GM21528 (cell line): ENCODE data around the gene METTL27.
"Not testable (repeated sequence)": the region's sequence is repeated elsewhere in the genome, so short reads cannot be mapped to it uniquely, and the experiment has no call there.

Experiments used
- ATAC-seq: cut with Tn5 transposase; IDR thresholded peaks from one replicate; pipeline ENCODE4 v1.9.1; 2021; ENCODE audit warnings: mild to moderate bottlenecking, moderate library complexity; ENCODE audit not compliant: unreplicated experiment, low FRiP score

The METTL27 gene

DNA sequence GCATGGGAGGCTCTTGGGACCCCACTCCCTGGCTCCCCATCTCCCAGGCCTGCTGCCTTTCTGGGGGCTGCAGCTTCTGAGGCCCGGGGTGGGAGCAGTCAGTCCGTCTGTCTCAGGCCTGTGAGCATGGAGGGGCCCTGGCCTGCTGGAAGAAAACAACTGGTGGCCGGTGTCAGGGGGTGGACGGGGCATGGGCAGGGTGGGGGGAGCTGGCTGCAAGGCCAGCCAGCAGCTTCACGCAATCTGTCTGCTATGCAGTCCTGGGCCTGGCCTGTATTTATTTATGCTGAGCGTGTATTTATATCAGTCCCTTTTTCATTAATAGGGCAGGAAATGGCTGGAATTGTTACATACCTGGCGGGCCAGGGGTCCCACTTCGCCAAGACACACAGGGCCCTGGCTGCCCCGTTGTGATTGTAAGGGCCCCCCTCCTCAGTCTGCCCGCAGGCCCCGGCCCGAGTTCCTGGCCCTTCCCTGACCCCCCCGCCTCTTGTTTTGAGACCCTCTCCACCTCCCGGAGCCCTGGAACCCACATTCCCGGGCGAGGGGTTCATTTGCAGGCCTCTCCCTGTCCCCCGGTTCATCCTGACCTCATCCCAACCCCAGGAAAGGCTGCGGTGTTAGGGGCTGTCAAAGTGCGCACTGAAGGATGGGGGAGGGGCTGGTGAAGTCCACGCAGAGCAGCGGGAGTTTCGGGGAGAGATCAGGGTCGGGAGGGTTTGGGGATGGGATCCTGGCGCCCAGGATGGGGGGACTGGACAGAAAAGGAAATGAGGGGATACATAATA lies 26.9 kb upstream of the METTL27 start:
- ATAC-seq, result no peak

- no peak for ATAC-seq
Measured at GRCh38 chr7:73866446-73866767, 24.1 kb upstream of the METTL27 start.

- ATAC-seq, result no peak
Measured at GRCh38 chr7:73865738-73866445, 23.6 kb upstream of the METTL27 start.

DNA sequence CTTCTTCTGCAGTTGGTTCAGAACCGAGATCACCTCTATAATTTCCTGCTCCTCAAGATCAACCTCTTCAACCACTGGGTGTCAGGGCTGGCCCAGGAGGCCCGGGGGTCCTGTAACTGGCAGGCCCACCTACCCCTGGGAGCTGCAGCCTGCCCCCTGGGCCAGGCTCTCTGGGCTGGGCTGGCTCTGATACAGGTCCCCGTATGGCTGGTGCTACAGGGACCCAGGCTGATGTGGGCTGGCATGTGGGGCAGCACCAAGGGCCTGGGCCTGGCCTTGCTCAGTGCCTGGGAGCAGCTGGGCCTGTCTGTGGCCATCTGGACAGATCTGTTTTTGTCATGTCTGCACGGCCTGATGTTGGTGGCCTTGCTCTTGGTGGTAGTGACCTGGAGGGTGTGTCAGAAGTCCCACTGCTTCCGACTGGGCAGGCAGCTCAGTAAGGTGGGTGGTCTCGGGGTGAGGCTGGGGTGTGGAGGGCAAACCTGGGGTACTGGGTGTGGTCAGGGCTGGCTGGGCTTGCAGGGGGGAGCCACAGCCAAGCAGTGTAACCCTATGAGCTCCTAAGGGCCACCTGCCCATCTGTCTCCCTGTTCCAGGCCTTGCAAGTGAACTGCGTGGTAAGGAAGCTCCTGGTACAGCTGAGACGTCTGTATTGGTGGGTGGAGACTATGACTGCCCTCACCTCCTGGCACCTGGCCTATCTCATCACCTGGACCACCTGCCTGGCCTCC lies 22.8 kb upstream of the METTL27 start:
- ATAC-seq, result no peak

GRCh38 chr7:73861305-73861704 lies 19.0 kb upstream of the METTL27 start:
- ATAC-seq, result no peak

- ATAC-seq, result no peak
Measured at GRCh38 chr7:73860859-73861258, 18.5 kb upstream of the METTL27 start, which contains the start of gene TMEM270. Gene TMEM270, plus strand, starts transcription at chr7:73861159. Its CDS starts 36 bp downstream, at chr7:73861195.

- ATAC-seq, result no peak
Measured at GRCh38 chr7:73858807-73859206, 16.5 kb upstream of the METTL27 start.

- no peak for ATAC-seq
Measured at GRCh38 chr7:73856941-73857340, 14.6 kb upstream of the METTL27 start.

GRCh38 chr7:73852500-73852899 lies 10.2 kb upstream of the METTL27 start:
- no peak for ATAC-seq

DNA sequence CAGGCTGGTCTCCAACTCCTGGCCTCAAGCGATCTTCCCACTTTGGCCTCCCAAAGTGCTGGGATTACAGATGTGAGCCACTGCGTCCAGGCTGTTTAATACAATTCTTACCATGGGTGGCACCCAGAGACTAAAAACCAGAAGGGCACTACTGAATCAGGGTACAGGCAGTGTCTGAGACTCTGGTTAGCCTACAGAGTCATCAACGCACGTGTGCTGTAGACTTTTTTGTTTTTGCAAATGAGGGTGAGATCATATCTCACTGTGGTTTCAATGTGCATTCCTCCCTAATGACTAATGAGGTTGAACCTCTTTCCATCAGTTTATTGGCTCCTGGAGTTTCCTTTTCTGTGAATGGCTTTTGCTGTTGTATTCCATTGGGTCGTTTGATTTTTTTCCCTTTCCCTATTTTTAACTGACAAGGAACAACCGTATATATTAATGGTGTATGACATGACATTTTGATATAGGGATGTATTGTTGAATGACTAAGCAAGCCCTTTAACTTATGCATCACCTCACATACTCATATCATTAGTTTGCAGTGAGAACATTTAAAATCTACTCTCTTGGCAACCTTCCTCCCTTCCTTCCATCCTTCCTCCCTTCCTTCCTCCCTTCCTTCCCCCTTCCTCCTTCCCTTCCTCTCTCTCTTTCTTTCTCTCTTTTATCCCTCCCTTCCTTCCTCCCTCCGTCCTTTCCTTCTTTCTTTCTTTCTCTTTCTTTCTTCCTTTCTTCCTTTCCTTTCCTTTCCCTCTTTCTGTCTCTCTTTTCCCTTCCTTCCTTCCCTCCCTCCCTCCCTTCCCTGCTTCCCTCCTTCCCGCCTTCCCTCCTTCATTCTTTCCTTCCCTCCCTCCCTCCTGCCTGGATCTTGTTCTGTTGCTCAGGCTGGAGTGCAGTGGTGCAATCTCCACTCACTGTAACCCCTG lies 9.4 kb upstream of the METTL27 start:
- ATAC-seq, result peak; percentile 60

DNA sequence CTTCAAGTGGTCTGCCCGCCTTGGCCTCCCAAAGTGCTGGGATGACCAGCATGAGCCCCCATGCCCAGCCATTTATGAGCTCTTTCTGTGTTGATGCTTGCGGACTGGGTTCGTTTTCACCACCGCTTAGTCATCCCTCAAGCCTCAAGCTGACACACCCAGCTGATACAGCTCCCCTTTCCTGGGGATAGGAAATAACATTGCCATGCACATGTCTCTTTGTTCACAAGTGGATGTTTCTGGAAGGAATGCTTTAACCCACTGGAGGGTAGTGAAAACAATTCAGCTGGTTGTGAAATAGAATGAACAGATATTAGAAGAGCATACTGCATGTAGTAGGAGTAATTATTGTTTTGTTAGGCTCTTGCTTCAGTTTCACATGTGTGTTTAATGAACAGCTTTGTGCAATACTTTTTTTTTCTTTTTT lies 8.5 kb upstream of the METTL27 start:
- no peak for ATAC-seq

DNA sequence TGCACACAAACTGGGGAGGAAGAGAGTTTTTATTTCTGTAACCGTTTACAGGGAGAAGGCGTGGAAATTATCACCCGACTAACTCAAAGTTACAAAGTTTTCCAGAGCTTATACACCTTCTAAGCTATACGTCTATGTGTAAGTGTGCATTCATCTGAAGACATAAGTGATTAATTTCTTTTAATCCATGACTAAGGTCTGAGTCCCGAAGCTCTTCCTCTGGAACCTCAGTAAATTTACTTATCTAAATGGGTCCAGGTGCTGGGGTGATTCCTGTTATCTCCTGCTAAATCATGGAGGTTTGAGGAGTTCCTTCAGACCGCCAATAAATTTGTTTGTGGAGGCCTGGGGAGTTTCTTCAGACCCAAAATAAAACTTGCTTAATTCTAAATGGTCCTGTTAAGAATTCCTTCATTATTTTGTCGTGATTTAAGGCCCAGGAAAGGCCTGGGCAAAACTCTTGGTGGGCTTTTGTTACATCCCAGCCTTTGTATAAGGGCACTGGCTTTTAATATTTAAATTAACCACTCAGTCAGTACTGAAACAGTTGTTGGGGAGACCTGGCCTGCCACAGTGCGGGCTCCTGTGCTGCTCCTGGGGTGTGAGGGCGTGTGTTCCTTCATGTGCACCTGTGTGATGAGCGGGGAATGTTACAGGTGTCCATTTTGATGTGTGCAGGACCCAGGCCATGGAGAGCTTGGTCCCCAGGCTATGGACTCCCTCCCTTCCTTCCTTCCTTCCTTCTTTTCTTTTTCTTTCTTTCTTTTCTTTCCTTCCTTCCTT lies 5.8 kb upstream of the METTL27 start:
- no peak for ATAC-seq

- not testable (repeated sequence) for ATAC-seq
Measured at GRCh38 chr7:73845701-73846195, 3.4 kb upstream of the METTL27 start.

- ATAC-seq, result no peak
Measured at GRCh38 chr7:73844848-73845460, 2.6 kb upstream of the METTL27 start.

DNA sequence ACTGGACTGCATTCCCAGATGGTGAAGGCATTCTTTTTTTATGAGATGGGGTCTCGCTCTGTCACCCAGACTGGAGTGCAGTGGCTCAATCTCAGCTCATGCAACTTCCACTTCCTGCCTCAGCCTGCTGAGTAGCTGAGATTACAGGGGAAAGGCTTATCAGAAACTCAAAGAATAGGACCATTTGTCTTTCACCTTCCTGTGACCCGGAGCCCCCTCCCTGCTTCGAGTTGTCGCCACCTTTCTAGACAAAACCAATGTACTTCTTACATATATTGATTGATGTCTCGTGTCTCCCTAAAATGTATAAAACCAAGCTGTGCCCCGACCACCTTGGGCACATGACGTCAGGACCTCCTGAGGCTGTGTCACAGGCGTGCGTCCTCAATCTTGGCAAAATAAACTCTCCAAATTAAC lies 1.8 kb upstream of the METTL27 start:
- no peak for ATAC-seq

DNA sequence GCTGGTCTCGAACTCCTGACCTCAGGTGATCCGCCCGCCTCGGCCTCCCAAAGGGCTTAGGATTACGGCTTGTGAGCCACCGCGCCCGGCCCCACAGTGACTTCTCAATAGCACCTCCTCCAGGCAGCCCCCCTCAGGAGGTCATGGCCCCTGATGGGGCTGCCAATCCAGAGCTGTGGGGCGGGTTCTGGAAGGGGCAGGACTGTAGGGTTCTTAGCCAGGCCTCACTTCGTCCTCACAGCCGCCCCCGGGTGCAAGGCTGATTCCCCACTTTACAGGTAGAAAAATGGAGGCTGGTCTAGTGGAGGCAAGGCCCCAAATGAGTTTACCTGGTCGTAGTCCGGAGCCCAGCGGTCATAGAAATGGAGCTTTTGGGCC lies 638 bp downstream of the METTL27 start:
- no peak for ATAC-seq

- ATAC-seq, result no peak
Measured at GRCh38 chr7:73840715-73841379, 1.5 kb downstream of the METTL27 start.
